SH-SY5Y (cell line): Measurements from ENCODE around the gene ZDHHC5.

Experiments
- GATA2 ChIP-seq: IDR thresholded peaks from 2 replicates; pipeline ENCODE4 v1.6.1; 2011; ENCODE audit warnings: mild to moderate bottlenecking, low read depth, low read length
- GATA3 ChIP-seq: IDR thresholded peaks from 2 replicates; pipeline ENCODE4 v1.6.1; 2011; ENCODE audit warnings: low read depth, mild to moderate bottlenecking, low read length, moderate library complexity

DNA sequence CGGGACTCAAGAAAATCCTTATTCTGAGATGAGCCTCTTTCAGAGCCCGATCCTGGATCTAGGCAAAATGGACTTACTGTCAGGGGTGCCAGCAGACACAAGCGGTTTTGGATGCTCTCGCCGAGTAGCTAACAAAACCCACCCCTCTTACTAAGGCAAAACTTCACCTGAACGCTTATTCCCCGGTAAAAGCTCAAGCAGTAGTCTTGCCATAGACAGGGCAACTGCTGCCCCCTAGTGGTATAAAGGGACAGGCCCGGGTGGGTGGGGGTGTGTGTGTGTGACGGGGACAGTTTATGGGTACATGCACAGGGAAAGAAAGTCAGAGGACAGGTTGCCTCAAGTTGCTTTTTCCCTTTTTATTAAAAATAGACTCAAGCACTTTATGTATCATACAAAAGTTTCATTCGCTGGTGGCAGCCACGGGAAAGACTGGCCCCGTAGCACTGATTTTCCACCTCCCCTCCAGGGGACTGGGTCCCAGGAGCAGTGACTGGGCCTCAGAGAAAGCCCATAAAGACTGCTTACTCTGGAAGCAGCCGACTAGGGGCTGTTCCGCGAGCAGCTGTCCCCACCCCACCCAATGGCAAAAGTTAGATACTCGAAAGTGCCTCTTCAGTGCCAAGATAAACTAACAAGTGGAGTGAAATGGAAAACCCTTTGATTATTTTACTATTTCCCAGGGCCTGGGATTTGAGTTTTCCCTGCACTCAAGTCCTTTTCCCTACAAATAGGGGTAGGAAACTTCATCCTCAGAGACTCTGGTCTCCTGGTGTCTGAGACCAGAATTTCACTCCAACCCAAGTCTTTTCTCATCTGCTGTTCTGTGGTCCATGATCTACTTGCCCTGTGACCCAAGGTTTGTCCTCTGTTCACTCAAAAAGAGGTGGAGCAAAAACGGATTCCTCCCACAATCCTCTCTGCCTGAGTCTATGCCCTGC lies 22.9 kb upstream of the ZDHHC5 start:
- no peak for TF ChIP-seq GATA3
- TF ChIP-seq GATA2, result no peak
